ENCODE measurements around the gene IFT172.

- no peak for TF ChIP-seq CTCF (IDR thresholded peaks at IDR 0.05; ENCODE audit: insufficient read depth, low read length, poor library complexity, severe bottlenecking)
- TF ChIP-seq EZH2phosphoT487 (conservative IDR thresholded peaks at IDR 0.05; ENCODE audit: low read length) = no peak
Measured at GRCh38 chr2:27498975-27499374, 9.4 kb upstream of the IFT172 start.

All from SU-DHL-6 (cell line).